Measurements from ENCODE around the gene STK40. TPM values are rescaled to one million over a fixed set of nuclear protein-coding genes. Genes with fewer than 3 reads are reported as not detected.

STK40 gene
- total and polyA plus RNA-seq, 9 donors: 22.9 to 104 (median 67.6) TPM

- Histone ChIP-seq H3K27me3 (no peaks in the 10 kb centered on the region), H3K4me3 (no peak overlapping the region), H3K36me3 (no peaks in the 10 kb centered on the region), H3K4me1 (ENCODE audit: insufficient read depth) (peaks cover 2% of the 10 kb centered on the region), H3K27ac (no peak overlapping the region), H3K9me3 (no peaks in the 10 kb centered on the region)
- intact Hi-C loops (cut with DNase I): no loop called here
- TF ChIP-seq CTCF (IDR thresholded peaks at IDR 0.05) (no peak), EP300 (IDR thresholded peaks at IDR 0.05) (no peak), POLR2A (IDR thresholded peaks at IDR 0.05) (no peak)
- DNase-seq: no peak
- 84 to 89% (median 87%) methylated on average over 9 of the region's 9 CpGs for WGBS, 3 donors
Observed at GRCh38 chr1:36329817-36330216, 55.9 kb downstream of the STK40 start.

- 70 to 75% (median 73%) methylated on average over 6 of the region's 6 CpGs for WGBS, 3 donors
- no peak for TF ChIP-seq EP300 (IDR thresholded peaks at IDR 0.05)
- no peak for TF ChIP-seq CTCF (IDR thresholded peaks at IDR 0.05)
- no peak for TF ChIP-seq POLR2A (IDR thresholded peaks at IDR 0.05)
- Histone ChIP-seq H3K27ac (no peak overlapping the region), H3K36me3 (no peaks in the 10 kb centered on the region), H3K4me1 (ENCODE audit: insufficient read depth) (peaks cover 6% of the 10 kb centered on the region), H3K27me3 (no peaks in the 10 kb centered on the region), H3K4me3 (no peak overlapping the region), H3K9me3 (no peaks in the 10 kb centered on the region)
- DNase-seq: peak in 1 of 5 donors; percentile 35
- intact Hi-C loops (cut with DNase I): no loop called here
Observed at GRCh38 chr1:36328713-36329112, 57.0 kb downstream of the STK40 start.

- H3K4me3 ChIP-seq: no peak overlapping the region
- intact Hi-C loops (cut with DNase I): no loop called here
- no peak overlapping the region for H3K27ac ChIP-seq
- H3K9me3 ChIP-seq: no peaks in the 10 kb centered on the region
- no peak for DNase-seq
- no peak for TF ChIP-seq CTCF (IDR thresholded peaks at IDR 0.05)
- TF ChIP-seq EP300 (IDR thresholded peaks at IDR 0.05): no peak
- TF ChIP-seq POLR2A (IDR thresholded peaks at IDR 0.05): no peak
- no peaks in the 10 kb centered on the region for H3K36me3 ChIP-seq
- no peaks in the 10 kb centered on the region for H3K27me3 ChIP-seq
- peaks cover 6% of the 10 kb centered on the region for H3K4me1 ChIP-seq (ENCODE audit: insufficient read depth)
- WGBS, 3 donors: 83 to 92% (median 84%) methylated on average over 6 of the region's 6 CpGs
Observed at GRCh38 chr1:36328088-36328480, 57.6 kb downstream of the STK40 start.

- Histone ChIP-seq H3K27me3 (no peaks in the 10 kb centered on the region), H3K9me3 (no peaks in the 10 kb centered on the region), H3K27ac (no peak overlapping the region), H3K36me3 (no peaks in the 10 kb centered on the region), H3K4me3 (no peak overlapping the region), H3K4me1 (ENCODE audit: insufficient read depth) (peaks cover 6% of the 10 kb centered on the region)
- WGBS, 3 donors: 78 to 89% (median 85%) methylated on average over 9 of the region's 9 CpGs
- DNase-seq: no peak
- TF ChIP-seq EP300 (IDR thresholded peaks at IDR 0.05) (no peak), CTCF (IDR thresholded peaks at IDR 0.05) (no peak), POLR2A (IDR thresholded peaks at IDR 0.05) (no peak)
- intact Hi-C loops (cut with DNase I): no loop called here
Observed at GRCh38 chr1:36327421-36328087, 58.2 kb downstream of the STK40 start.
